ENCODE data around the gene ASTN2. TPM values are rescaled to one million over a fixed set of nuclear protein-coding genes. Genes with fewer than 3 reads are reported as not detected.
A peak's percentile ranks its signal among the peaks of the same experiment; 100 is the strongest.

Gene ASTN2
- total and polyA plus RNA-seq, 9 of the 15 experiments (the other 6 are each of a cell fraction or from before 2014, with no cell fraction given) = 0.56 to 3.5 (median 1.9) TPM

DNA sequence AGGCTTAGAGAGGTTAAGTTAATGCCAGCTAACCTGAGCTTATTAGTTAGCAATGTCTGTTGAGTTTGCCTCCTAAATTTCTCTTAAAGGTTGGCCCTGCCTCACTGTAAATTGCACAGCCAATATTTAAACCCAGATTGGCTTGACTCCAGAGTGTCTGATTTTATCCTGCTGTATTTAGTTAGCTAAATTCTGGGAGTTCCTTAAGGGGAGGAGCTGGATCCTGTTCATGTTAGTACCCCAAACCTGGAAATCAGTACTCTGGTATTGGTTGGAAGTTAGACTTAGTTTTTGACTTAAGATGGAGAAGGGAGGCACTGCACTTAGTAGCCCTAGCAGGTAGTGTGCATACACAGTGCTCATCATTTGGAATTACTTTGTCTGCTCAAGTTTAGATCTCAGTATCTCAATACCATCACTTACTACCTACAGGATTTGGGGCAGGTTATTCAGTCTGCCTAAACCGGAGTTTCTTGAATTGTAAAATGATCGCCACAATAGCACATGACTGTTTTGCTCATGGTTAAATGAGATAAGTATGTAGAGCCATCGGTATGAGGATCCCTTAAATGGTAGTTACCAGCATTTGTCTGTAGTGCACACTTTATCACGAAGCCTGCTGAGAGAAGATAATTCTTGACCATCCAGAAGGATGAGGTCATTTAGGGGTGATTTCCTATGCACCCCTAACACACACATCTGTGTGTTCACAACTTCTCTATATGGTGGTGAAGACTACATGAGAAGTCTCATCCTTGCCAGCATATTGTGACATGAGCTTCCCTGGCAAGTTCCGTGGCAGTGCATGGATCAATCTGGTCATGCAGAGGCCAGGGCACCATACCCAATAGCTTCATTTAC, 992.5 kb downstream of the ASTN2 start (continued):
- TF ChIP-seq TCF15 (CRISPR knock-in tag; IDR thresholded peaks at IDR 0.05) (peak; percentile 56), DPF2 (IDR thresholded peaks at IDR 0.05) (peak; percentile 95), CBX3 (IDR thresholded peaks at IDR 0.05; ENCODE audit: borderline replicate concordance in 1 of 2, low read length in 2 of 2) (peak in 1 of 2 experiments; percentile 67; a peak in 2 of 3 replicates), FOXK1 (CRISPR knock-in tag; IDR thresholded peaks at IDR 0.05; ENCODE audit: borderline replicate concordance) (no peak), FOXK2 (conservative IDR thresholded peaks at IDR 0.05 in 1 of 2, IDR thresholded peaks at IDR 0.05 in 1 of 2; ENCODE audit: low read depth in 2 of 2) (no peak), NRF1 (conservative IDR thresholded peaks at IDR 0.05 in 1 of 2, IDR thresholded peaks at IDR 0.05 in 1 of 2) (no peak), FOS (IDR thresholded peaks at IDR 0.05; ENCODE audit: extremely low read depth, insufficient read length) (no peak), E2F3 (CRISPR knock-in tag; IDR thresholded peaks at IDR 0.05) (no peak), BCLAF1 (IDR thresholded peaks at IDR 0.05; ENCODE audit: borderline replicate concordance in 1 of 2, control insufficient read depth in 1 of 2, low read depth in 2 of 2, low read length in 1 of 2) (no peak), RBFOX2 (IDR thresholded peaks at IDR 0.05; ENCODE audit: low read depth, low read length) (no peak), SMARCA4 (IDR thresholded peaks at IDR 0.05) (peak; percentile 97), FOXJ2 (tag; IDR thresholded peaks at IDR 0.05) (no peak; the same call in 1 of the 2 replicates), ELF4 (CRISPR knock-in tag; IDR thresholded peaks at IDR 0.05) (peak; percentile 70), ZKSCAN3 (CRISPR knock-in tag; IDR thresholded peaks at IDR 0.05) (no peak), KAT8 (IDR thresholded peaks at IDR 0.05; ENCODE audit: low read depth) (no peak), EZH2 (IDR thresholded peaks at IDR 0.05; ENCODE audit: borderline replicate concordance, low read depth, low read length) (no peak)
- TF ChIP-seq, protein P1, sequence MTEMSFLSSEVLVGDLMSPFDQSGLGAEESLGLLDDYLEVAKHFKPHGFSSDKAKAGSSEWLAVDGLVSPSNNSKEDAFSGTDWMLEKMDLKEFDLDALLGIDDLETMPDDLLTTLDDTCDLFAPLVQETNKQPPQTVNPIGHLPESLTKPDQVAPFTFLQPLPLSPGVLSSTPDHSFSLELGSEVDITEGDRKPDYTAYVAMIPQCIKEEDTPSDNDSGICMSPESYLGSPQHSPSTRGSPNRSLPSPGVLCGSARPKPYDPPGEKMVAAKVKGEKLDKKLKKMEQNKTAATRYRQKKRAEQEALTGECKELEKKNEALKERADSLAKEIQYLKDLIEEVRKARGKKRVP (CRISPR knock-in tag; IDR thresholded peaks at IDR 0.05) = 0 out of 2 replicates have a peak, but pooled peaks have one; percentile 30
- TF ChIP-seq, protein P2, sequence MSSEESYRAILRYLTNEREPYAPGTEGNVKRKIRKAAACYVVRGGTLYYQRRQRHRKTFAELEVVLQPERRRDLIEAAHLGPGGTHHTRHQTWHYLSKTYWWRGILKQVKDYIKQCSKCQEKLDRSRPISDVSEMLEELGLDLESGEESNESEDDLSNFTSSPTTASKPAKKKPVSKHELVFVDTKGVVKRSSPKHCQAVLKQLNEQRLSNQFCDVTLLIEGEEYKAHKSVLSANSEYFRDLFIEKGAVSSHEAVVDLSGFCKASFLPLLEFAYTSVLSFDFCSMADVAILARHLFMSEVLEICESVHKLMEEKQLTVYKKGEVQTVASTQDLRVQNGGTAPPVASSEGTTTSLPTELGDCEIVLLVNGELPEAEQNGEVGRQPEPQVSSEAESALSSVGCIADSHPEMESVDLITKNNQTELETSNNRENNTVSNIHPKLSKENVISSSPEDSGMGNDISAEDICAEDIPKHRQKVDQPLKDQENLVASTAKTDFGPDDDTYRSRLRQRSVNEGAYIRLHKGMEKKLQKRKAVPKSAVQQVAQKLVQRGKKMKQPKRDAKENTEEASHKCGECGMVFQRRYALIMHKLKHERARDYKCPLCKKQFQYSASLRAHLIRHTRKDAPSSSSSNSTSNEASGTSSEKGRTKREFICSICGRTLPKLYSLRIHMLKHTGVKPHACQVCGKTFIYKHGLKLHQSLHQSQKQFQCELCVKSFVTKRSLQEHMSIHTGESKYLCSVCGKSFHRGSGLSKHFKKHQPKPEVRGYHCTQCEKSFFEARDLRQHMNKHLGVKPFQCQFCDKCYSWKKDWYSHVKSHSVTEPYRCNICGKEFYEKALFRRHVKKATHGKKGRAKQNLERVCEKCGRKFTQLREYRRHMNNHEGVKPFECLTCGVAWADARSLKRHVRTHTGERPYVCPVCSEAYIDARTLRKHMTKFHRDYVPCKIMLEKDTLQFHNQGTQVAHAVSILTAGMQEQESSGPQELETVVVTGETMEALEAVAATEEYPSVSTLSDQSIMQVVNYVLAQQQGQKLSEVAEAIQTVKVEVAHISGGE (CRISPR knock-in tag; IDR thresholded peaks at IDR 0.05) = peak in 1 of 3 experiments; percentile 68; a peak in 2 of 6 replicates

Data from K562 (cell line).